OCI-LY7 (cell line): ENCODE data around the gene DPH1. TPM values are rescaled to one million over a fixed set of nuclear protein-coding genes. Genes with fewer than 3 reads are reported as not detected.

Experiments used
- BruUV-seq: library from RNA; stranded (reverse); fragments of 400-500 nt; replicated peaks from 2 replicates; lab custom pipeline; 2021; lab: Mats Ljungman, UMichigan
- CTCF ChIA-PET: fragments of 300-600 bp; sonication (Branson Sonifier 250); formaldehyde crosslinking; loops from one replicate; lab custom pipeline; 2022; ENCODE audit warnings: antibody characterized with exemption; ENCODE audit not compliant: unreplicated experiment; lab: Charles Lee
- POLR2A ChIA-PET: fragments of 300-600 bp; sonication (Branson Sonifier 250); formaldehyde crosslinking; loops from one replicate; lab custom pipeline; 2022; ENCODE audit warnings: antibody characterized with exemption; lab: Charles Lee
- DNase-seq: peaks from one replicate; pipeline ENCODE4 v3.0.0-alpha.2; 2015; ENCODE audit warnings: low spot score
- H2AFZ ChIP-seq: fragments of 200-600 bp; sonication (generic), shearing (Covaris generic); 2 replicates; pipeline ENCODE4 v1.6.1; 2014; ENCODE audit warnings: mild to moderate bottlenecking, antibody characterized with exemption, low read length, moderate library complexity
- H3K27ac ChIP-seq: fragments of 200-600 bp; sonication (generic); 2 replicates; pipeline ENCODE4 v1.5.1; 2014; ENCODE audit warnings: mixed run types, low read depth, mild to moderate bottlenecking, moderate library complexity, low read length, inconsistent platforms; ENCODE audit not compliant: poor library complexity, severe bottlenecking
- H3K36me3 ChIP-seq: fragments of 200-600 bp; sonication (generic); 2 replicates; pipeline ENCODE4 v1.6.1; 2014; ENCODE audit warnings: mild to moderate bottlenecking, antibody characterized with exemption, low read length, moderate library complexity, mixed read lengths; ENCODE audit not compliant: insufficient read depth
- H3K4me1 ChIP-seq: fragments of 200-600 bp; sonication (generic); 2 replicates; pipeline ENCODE4 v1.5.1; 2014; ENCODE audit warnings: mild to moderate bottlenecking, low read length; ENCODE audit not compliant: insufficient read depth, poor library complexity, severe bottlenecking
- H3K4me2 ChIP-seq: fragments of 200-600 bp; sonication (generic); 2 replicates; pipeline ENCODE4 v1.6.1; 2014; ENCODE audit warnings: mild to moderate bottlenecking, low read length
- H3K4me3 ChIP-seq: fragments of 200-600 bp; sonication (generic); 2 replicates; pipeline ENCODE4 v1.5.1; 2014; ENCODE audit warnings: mild to moderate bottlenecking, low read depth, low read length; ENCODE audit not compliant: poor library complexity, severe bottlenecking
- H3K79me2 ChIP-seq: fragments of 200-600 bp; sonication (generic); 2 replicates; pipeline ENCODE4 v1.6.1; 2016; ENCODE audit warnings: low read depth, mild to moderate bottlenecking, low read length, moderate library complexity, mixed read lengths; ENCODE audit not compliant: insufficient read depth
- H3K9me2 ChIP-seq: fragments of 200-600 bp; sonication (generic); 2 replicates; pipeline ENCODE4 v1.6.1; 2016; ENCODE audit warnings: mild to moderate bottlenecking, low read length, mixed read lengths; ENCODE audit not compliant: insufficient read depth
- H3K9me3 ChIP-seq: fragments of 200-600 bp; sonication (generic); 2 replicates; pipeline ENCODE4 v1.6.1; 2014; ENCODE audit warnings: mild to moderate bottlenecking, mixed run types, low read length, mixed read lengths
- H4K20me1 ChIP-seq: fragments of 200-600 bp; sonication (generic); 2 replicates; pipeline ENCODE4 v1.6.1; 2014; ENCODE audit warnings: mild to moderate bottlenecking, antibody characterized with exemption, low read length, moderate library complexity, mixed read lengths; ENCODE audit not compliant: insufficient read depth
- EZH2phosphoT487 ChIP-seq: fragments of 200-600 bp; sonication (generic); IDR thresholded peaks from 2 replicates; pipeline ENCODE4 v1.6.1; 2018; ENCODE audit warnings: low read depth, borderline replicate concordance, mild to moderate bottlenecking, mixed run types, antibody characterized with exemption, low read length, moderate library complexity, mixed read lengths
- intact Hi-C: fragments of 100-400 bp; cut with micrococcal nuclease; formaldehyde crosslinking; loops from one replicate; pipeline ENCODE4 v1.10.0; 2022; ENCODE audit not compliant: unreplicated experiment
- total RNA-seq, 2 experiments: library from RNA; depleted of rRNA in 1 of 2; stranded (reverse); fragments of >200 nt in 1 of 2; shearing (Covaris generic) in 1 of 2; gene quantifications; 2 replicates each; pipeline ENCODE4 v1.2.3, GENCODE V29; 2014 to 2022
- TF ChIP-seq, protein P1 (sequence below): fragments of 200-600 bp; sonication (generic); conservative IDR thresholded peaks from 2 replicates; pipeline ENCODE4 v1.5.1; 2014; ENCODE audit warnings: mild to moderate bottlenecking, antibody characterized with exemption, low read length, moderate library complexity, mixed read lengths

The DPH1 gene
- total RNA-seq, 2 experiments from 2014 or later, result 26.5 to 35.1 TPM

- TF ChIP-seq, protein P1, sequence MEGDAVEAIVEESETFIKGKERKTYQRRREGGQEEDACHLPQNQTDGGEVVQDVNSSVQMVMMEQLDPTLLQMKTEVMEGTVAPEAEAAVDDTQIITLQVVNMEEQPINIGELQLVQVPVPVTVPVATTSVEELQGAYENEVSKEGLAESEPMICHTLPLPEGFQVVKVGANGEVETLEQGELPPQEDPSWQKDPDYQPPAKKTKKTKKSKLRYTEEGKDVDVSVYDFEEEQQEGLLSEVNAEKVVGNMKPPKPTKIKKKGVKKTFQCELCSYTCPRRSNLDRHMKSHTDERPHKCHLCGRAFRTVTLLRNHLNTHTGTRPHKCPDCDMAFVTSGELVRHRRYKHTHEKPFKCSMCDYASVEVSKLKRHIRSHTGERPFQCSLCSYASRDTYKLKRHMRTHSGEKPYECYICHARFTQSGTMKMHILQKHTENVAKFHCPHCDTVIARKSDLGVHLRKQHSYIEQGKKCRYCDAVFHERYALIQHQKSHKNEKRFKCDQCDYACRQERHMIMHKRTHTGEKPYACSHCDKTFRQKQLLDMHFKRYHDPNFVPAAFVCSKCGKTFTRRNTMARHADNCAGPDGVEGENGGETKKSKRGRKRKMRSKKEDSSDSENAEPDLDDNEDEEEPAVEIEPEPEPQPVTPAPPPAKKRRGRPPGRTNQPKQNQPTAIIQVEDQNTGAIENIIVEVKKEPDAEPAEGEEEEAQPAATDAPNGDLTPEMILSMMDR, result no peak
- TF ChIP-seq EZH2phosphoT487, result no peak
- Histone ChIP-seq H4K20me1 (no peaks in the 10 kb centered on the region), H2AFZ (no peak overlapping the region), H3K4me3 (no peak overlapping the region), H3K4me1 (peaks cover 18% of the 10 kb centered on the region), H3K27ac (no peak overlapping the region), H3K9me2 (no peaks in the 10 kb centered on the region), H3K9me3 (no peaks in the 10 kb centered on the region), H3K4me2 (no peak overlapping the region), H3K79me2 (peaks cover 10% of the 10 kb centered on the region; the same call in 1 of the 2 replicates), H3K36me3 (no peaks in the 10 kb centered on the region)
- CTCF ChIA-PET, result no interaction called here
- DNase-seq, result no peak
- intact Hi-C loops, result no loop called here
- no TSS peak for BruUV-seq
- POLR2A ChIA-PET, result no interaction called here
These were observed 1.7 kb upstream of the DPH1 start for GRCh38 chr17:2028234-2028614.

GRCh38 chr17:2028737-2029136 lies 1.2 kb upstream of the DPH1 start:
- no peak for TF ChIP-seq EZH2phosphoT487
- TF ChIP-seq, protein P1, result no peak
- Histone ChIP-seq H2AFZ (no peak overlapping the region), H3K36me3 (peaks cover 4% of the 10 kb centered on the region; the same call in 1 of the 2 replicates), H3K27ac (no peak overlapping the region), H3K4me1 (peaks cover 21% of the 10 kb centered on the region), H3K9me2 (no peaks in the 10 kb centered on the region), H3K79me2 (peaks cover 10% of the 10 kb centered on the region; the same call in 1 of the 2 replicates), H4K20me1 (no peaks in the 10 kb centered on the region), H3K9me3 (no peaks in the 10 kb centered on the region), H3K4me2 (no peak overlapping the region), H3K4me3 (no peak overlapping the region)
- DNase-seq, result no peak
- CTCF ChIA-PET, result no interaction called here
- POLR2A ChIA-PET, result no interaction called here
- no TSS peak for BruUV-seq
- intact Hi-C loops, result no loop called here

DNA sequence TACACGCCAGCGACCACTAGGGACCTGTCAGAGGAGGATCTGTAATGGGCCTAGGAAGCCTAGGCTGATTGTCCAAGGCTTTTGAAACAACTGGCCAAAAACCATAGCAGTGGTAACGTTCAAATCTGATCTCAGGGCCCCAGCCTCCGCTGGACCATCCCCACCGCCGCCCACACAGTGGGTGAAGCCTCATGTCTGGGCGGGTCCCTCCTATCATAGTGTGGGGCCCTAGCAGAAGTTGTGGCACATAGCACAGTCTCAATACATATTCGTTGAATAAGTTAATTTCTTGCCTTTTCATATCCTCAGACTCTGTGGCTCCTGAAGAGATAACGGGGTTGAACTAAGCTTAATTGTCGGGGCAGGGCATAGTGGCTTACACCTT lies 818 bp downstream of the DPH1 start:
- no peak overlapping the region; the same call in 1 of the 2 replicates for H2AFZ ChIP-seq
- no peak for DNase-seq
- peaks cover 8% of the 10 kb centered on the region; the same call in 1 of the 2 replicates for H3K36me3 ChIP-seq
- BruUV-seq, result TSS peak; percentile 67
- peak overlapping the region; percentile 88 for H3K4me3 ChIP-seq
- peaks cover 26% of the 10 kb centered on the region for H3K4me1 ChIP-seq
- no peaks in the 10 kb centered on the region for H3K9me3 ChIP-seq
- ChIA-PET CTCF (interaction anchor here (0.5 to 0.6 kb wide), 2 partner anchors 76 to 225 kb away, joined by 3 to 11 read pairs; no protein-coding TSS in a partner anchor), POLR2A (no interaction called here)
- no peaks in the 10 kb centered on the region for H3K9me2 ChIP-seq
- no peaks in the 10 kb centered on the region for H4K20me1 ChIP-seq
- peak overlapping the region; percentile 94 for H3K4me2 ChIP-seq
- intact Hi-C loops, result loop anchor here (1.0 to 2.0 kb wide), 4 partner anchors 122 to 310 kb away; no protein-coding TSS in a partner anchor
- TF ChIP-seq, protein P1, result peak; percentile 75
- TF ChIP-seq EZH2phosphoT487, result no peak
- H3K27ac ChIP-seq, result peak overlapping the region; percentile 26
- peaks cover 10% of the 10 kb centered on the region; the same call in 1 of the 2 replicates for H3K79me2 ChIP-seq
